Skin of body (tissue), 2 donors: ENCODE data around the gene KIF11. TPM values are rescaled to one million over a fixed set of nuclear protein-coding genes. Genes with fewer than 3 reads are reported as not detected.
"Not testable (repeated sequence)": the region's sequence is repeated elsewhere in the genome, so short reads cannot be mapped to it uniquely, and the experiment has no call there.

Experiments
- DNase-seq: peaks from one replicate; lab custom pipeline; 2025; lab: John Stamatoyannopoulos, UW
- total RNA-seq: library from RNA; depleted of rRNA; stranded (reverse); fragments of >200 nt; gene quantifications from one replicate; pipeline ENCODE4 v1.2.3, GENCODE V29; 2014

The KIF11 gene
- total RNA-seq, 1 donor from 2014 or later = 15.1 TPM

GRCh38 chr10:92590623-92591549 lies 2.0 kb upstream of the KIF11 start:
- DNase-seq = no peak

DNA sequence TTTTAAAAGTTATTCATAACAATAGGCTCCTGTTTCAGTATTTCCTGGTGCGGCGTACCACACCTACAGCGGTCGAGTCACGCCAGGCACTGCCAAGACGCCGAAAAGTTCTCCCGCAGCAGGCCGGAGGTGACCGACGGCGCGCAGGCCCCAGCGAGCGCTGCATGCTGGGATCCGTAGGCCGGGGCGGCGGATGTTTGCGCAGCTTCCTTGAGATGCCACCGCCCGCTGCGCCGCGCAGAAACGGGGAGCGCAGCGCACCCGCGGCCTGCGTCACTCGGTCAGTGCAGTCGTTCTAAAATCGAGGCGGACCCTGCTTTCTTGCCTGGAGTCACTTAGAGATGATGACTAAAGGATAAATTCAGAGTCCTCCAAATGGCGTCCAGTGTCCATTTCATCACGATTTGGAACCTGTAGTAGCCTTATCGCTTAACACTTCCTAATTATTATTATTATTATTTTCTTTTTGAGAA lies 1.3 kb upstream of the KIF11 start:
- peak; percentile 88 for DNase-seq

- no peak for DNase-seq
Measured at GRCh38 chr10:92593619-92594588, 974 bp downstream of the KIF11 start.

DNA sequence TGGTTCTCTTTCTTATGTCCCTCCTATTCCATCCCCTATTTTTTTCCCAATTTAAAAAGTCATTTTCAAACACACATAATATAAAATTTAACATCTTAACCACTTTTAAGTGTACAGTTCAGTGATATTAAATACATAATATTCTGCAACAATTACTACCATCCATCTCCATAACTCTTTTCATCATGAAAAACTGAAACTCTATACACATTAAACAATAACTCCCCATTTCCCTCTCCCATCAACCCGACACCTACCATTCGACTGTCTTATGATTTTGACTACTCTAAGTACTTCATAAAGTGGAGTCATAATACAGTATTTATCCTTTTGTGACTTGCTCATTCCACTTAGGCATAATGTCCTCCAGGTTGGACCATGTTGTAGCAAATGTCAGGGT lies 2.6 kb downstream of the KIF11 start:
- no peak for DNase-seq

DNA sequence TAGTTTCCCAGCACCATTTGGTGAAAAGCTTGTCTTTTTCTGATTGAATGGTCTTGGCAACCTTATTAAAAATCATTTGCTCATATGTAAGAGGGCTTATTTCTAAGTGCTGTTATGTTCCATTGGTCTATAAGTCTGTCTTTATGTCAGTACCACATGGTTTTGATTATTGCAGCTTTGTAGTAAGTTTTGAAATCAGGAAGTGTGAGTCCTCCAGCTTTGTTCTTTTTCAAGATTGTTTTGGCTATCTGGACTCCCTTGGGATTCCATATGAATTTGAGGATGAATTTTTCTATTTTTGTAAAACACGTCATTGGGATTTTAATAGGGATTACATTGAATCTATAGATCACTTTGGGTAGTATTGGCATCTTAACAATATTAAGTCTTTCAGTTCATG lies 5.4 kb downstream of the KIF11 start:
- no peak for DNase-seq

- DNase-seq = no peak
Measured at GRCh38 chr10:92604841-92605240, 11.9 kb downstream of the KIF11 start.

GRCh38 chr10:92615515-92615914 lies 22.6 kb downstream of the KIF11 start:
- no peak for DNase-seq

DNA sequence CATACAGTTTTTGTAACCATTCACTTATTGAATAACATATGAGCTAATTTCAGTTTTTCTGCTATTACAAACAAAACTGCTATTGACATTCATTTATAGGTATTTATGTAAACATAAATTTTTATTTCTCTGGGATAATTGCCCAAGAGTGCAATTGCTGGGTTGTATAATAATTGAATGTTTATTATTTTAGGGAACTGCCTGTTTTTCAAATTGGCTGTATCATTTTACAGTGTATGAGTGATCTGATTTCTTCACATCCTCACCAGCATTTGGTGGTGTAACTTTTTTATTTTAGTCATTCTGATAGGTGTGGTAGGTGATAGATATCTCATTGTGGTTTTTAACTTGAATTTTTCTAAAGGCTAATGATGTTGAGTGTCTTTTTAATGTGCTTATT lies 26.4 kb downstream of the KIF11 start:
- no peak for DNase-seq

DNA sequence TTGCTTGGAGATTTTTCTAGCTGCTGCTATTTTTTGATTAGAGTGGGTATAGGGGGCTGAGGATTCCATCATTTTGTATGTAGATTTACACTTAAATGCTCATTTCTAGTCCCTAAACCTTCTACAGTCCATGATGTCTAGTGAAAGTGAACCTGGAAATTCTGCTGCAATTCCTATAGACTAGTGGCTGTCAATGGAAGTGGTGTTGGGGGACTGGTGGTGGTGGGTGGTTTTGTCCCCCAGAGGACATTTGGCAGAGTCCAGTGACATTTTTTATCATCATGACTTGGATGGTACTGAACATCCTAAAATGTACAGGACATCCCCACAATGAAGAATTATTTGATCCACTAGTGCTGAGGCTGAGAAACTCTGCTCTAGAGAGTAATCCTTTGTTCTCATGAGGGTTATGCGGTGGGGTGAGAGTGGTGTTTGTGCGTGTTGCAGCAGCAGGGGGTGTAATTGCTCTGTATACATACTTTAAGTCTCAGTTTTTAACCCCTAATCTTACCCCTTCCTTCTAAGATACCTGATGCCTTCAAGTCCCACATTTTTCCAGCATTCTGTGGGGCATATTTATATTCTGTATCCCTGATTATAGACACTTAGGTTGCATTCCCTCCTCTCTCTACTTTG lies 35.0 kb downstream of the KIF11 start:
- DNase-seq = no peak

DNA sequence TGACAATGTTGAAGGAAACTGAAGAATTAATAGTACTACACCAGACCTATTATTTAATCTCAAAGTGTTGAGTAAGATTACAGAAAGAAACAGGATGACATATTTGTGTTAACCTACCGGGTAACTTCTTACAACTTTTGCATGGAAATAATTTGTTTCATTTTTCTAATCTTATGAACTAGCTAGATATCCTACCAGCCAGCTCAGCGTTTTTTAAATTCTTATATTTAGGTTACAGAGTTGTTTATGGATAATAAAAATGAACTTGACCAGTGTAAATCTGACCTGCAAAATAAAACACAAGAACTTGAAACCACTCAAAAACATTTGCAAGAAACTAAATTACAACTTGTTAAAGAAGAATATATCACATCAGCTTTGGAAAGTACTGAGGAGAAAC lies 37.0 kb downstream of the KIF11 start:
- DNase-seq = no peak

GRCh38 chr10:92638037-92638436 lies 45.1 kb downstream of the KIF11 start:
- DNase-seq = no peak

- no peak for DNase-seq
Measured at GRCh38 chr10:92640107-92640506, 47.2 kb downstream of the KIF11 start.

DNA sequence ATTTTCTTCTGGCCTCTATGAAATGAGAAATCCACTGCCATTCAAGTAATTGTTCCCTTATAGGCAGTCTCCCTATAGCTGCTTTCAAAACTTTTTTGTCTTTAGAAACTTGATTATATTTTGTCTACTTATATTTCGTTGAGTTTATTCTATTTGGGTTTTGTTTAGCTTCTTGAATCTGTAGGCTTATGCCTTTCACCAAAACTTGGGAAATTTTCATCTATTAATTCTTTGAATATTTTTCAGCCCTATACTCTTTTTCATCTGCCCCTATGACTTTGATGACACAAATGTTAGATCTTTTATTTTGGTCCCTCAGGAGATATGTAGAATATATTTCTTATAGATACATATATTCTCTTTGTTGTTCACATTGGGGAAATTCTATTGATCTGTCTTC lies 48.6 kb downstream of the KIF11 start:
- DNase-seq = no peak

DNA sequence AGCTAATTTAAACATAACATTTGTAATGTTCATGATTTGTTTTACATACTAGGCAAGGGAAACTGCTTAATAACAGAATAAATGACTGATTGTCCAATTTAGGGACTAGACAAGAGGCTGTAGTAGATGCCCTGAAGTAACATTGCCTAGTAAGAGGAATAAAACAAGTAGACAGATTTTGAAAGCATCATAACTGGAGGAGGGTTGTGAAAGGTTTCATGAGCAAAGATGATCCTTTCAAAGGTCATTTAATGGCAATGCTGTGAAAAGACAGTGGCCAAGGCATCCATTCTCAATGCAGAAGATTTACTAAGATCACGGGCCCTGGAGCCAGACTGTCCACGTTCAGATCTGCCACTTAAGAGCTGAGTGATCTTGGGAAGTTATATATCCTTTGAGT lies 52.0 kb downstream of the KIF11 start:
- no peak for DNase-seq

DNA sequence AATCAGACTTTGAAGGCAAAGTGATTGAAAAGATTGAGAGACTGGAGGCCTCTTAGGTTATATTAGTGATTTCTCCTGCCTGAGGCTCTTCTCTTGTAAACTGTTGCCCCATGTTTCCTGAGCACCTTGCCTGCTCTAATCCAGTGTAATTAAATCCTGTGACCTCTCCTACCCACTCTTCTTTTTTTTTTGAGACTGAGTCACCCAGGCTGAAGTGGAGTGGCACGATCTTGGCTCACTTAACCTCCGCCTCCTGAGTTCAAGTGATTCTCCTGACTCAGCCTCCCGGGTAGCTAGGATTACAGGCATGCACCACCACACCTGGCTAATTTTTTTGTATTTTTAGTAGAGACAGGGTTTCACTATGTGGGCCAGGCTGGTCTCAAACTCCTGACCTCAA lies 57.9 kb downstream of the KIF11 start:
- DNase-seq = not testable (repeated sequence)

DNA sequence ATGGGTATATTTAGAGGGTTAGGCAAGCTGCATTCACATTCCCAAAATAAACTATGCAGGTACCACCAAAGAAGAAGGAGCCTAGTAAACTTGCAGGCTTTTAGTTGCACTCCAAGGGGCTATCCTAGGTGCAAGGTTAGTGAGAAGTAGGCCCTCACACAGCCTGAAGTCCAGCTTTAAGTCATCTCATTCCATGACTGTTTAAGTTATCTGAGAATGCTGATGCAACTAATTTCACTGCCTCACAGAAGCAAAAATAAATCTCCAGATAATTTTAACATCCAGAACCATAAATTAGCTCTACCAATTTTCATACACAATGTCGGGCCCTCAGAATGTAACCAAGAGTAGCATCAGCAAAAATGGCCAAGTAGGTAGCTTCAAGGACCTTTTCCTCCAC lies 62.5 kb downstream of the KIF11 start:
- no peak for DNase-seq

DNA sequence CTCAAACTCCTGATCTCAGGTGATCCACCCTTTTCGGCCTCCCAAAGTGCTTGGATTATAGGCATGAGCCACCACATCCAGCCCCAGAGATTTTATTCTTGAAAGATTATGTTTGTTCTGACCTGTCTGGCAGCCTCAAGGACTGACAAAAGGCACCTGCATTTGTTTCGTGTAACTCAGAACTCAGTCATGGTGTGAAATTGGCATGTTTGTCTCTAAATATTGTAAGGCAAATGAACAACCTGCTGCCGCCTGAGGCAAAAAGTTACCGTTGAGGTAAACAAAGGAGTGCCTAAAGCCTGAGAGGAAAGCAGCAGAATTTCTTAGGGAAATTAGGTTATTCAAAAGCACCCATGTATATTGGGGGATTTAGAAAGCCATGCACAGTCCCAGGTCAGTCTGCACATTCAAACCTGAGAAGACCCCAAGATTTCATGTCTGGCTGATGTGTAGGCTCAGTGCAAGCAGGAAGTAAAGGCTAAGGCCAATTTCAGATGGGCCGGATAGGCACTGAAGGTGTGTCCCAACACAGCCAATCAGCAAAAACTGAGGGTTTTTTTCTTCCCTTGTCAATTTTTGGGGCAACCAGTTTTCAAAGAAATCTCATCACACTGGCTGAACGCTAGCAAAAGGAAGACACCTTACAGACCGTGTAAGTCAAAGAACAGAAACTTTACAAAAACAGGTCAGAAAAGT lies 63.5 kb downstream of the KIF11 start:
- no peak for DNase-seq

DNA sequence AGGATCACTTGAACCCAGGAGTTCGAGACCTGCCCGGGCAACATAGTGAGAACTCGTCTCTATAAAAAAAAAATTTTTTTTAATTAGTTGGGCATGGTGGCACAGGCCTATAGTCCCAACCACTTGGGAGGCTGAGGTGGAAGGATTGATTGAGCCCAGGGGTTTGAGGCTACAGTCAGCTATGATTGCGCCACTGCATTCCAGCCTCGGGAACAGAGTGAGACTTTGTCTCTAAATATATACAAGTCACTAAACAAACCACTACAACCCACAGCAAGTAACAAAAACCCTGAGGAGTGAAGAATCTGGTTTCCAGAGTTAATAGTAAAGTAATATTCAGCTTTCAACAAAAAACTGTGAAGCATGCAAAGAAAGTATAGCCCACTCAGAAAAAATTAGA lies 64.1 kb downstream of the KIF11 start:
- no peak for DNase-seq

DNA sequence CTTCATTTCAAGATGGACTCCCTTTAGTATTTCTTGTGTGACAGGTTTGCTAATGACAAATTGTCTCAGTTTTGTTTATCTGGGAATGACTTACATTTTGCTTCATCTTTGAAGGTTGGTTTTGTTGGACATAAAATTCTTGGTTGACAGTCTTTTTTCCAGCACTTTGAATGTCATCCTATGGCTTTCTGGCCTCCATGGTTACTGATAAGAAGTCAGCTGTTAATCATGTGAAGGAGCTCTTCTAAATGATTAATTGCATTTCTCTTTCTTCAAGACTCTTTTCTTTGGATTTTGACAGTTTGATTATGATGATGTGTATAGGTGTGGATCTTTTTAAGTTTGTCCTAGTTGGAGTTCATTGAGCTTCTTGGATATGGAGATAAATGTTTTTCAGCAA lies 69.9 kb downstream of the KIF11 start:
- no peak for DNase-seq

- DNase-seq = no peak
Measured at GRCh38 chr10:92664322-92664721, 71.4 kb downstream of the KIF11 start.

DNA sequence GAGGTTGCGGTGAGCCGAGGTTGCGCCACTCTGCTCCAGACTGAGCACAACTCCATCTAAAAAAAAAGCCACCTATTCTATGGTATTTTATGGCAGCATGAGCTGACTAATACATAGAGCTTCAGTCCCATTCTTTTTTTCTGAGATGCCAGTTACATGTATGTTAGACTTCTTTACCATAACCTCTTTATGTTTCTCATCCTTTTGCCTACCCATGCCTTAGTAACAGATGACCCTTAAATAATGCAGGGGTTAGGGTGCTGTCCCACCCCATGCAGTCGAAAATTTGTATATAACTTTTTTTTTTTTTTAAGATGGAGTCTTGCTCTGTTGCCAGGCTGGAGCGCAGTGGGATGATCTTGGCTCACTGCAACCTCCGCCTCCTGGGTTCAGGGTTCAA lies 74.1 kb downstream of the KIF11 start:
- DNase-seq = no peak
